Measurements from ENCODE around the gene THOC3.
"Not testable (repeated sequence)": the region's sequence is repeated elsewhere in the genome, so short reads cannot be mapped to it uniquely, and the experiment has no call there.

Gene THOC3

DNA sequence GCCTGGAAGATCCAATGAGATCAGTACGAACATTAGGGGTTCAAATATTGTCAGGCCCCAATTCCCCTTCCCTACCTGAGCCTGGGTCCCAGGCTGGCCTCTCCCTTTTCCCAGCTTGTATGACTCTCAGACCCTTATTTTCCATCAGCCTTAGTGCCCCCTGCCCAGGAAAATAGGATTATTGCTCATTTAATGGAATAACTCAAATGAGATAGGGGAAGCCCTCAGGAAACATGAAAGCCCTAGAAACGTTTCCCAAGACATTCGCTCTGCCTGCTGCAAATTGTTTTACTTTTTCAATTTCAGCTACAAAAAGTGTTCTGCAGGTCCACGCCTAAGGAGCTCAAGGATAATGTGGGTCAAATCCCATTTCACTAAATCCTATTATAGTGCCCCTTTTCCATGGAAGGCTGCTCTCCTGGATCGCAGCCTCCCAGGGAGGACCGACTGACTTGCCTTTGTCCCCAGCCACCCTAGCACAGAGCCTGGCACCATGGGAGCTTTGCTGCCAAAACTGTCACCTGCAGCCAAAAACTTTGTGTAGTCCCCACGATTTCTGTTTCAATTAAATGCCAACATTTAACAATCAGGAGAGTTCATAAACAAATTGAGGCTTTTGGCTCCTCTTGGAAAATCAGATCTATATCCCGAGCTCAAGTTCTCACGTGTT lies 46.9 kb downstream of the THOC3 start:
- H3K27ac ChIP-seq (ENCODE audit: low read length): no peak overlapping the region
- no peak overlapping the region for H3K4me3 ChIP-seq (ENCODE audit: low read length)
- TF ChIP-seq, protein P1, sequence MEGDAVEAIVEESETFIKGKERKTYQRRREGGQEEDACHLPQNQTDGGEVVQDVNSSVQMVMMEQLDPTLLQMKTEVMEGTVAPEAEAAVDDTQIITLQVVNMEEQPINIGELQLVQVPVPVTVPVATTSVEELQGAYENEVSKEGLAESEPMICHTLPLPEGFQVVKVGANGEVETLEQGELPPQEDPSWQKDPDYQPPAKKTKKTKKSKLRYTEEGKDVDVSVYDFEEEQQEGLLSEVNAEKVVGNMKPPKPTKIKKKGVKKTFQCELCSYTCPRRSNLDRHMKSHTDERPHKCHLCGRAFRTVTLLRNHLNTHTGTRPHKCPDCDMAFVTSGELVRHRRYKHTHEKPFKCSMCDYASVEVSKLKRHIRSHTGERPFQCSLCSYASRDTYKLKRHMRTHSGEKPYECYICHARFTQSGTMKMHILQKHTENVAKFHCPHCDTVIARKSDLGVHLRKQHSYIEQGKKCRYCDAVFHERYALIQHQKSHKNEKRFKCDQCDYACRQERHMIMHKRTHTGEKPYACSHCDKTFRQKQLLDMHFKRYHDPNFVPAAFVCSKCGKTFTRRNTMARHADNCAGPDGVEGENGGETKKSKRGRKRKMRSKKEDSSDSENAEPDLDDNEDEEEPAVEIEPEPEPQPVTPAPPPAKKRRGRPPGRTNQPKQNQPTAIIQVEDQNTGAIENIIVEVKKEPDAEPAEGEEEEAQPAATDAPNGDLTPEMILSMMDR (IDR thresholded peaks at IDR 0.05; ENCODE audit: low read depth, low read length): no peak
- TF ChIP-seq EZH2phosphoT487 (IDR thresholded peaks at IDR 0.05; ENCODE audit: low read depth): no peak
- peaks cover 10% of the 10 kb centered on the region for H3K36me3 ChIP-seq (replicated peaks; ENCODE audit: low read depth, low read length)
- H4K20me1 ChIP-seq (ENCODE audit: insufficient read depth, low read length): no peaks in the 10 kb centered on the region
- H3K9ac ChIP-seq (ENCODE audit: low read length): no peak overlapping the region
- H3K4me1 ChIP-seq (ENCODE audit: low read length): peaks cover 6% of the 10 kb centered on the region; the same call in 1 of the 2 replicates
- H3K27me3 ChIP-seq (ENCODE audit: low read depth, low read length): no peaks in the 10 kb centered on the region
- no peak overlapping the region for H2AFZ ChIP-seq (ENCODE audit: low read depth, low read length)
- no peaks in the 10 kb centered on the region for H3K9me3 ChIP-seq (ENCODE audit: insufficient read depth, low read length)
- H3K4me2 ChIP-seq (ENCODE audit: low read length): no peak overlapping the region
- H3K79me2 ChIP-seq (ENCODE audit: low read length): no peaks in the 10 kb centered on the region

DNA sequence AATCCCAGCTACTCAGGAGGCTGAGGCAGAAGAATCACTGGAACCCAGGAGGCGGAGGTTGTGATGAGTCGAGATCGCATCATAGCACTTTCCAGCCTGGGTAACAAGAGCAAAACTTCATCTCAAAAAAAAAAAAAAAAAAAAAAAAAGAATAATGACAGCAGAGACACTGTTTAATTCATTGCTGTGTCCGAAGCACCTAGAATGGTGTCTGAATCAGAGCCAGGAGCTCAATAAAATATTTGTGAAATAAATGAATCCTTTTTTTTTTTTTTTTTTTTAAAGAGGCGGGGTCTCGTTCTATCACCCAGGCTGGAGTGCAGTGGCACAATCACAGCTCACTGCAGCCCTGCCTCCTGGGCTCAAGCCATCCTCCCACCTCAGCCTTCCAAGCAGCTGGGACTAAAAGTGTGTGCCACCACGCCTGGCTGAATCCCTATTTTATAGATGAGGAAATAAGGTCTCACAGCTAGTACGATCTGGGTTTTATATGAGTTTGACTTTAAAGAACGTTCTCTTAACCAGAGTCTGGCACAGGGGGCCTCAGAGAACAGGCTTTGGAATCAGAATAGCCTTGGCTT lies 47.8 kb downstream of the THOC3 start:
- Histone ChIP-seq H3K9me3 (ENCODE audit: insufficient read depth, low read length) (no peaks in the 10 kb centered on the region), H3K27ac (ENCODE audit: low read length) (no peak overlapping the region), H4K20me1 (ENCODE audit: insufficient read depth, low read length) (no peaks in the 10 kb centered on the region), H3K36me3 (replicated peaks; ENCODE audit: low read depth, low read length) (peaks cover 10% of the 10 kb centered on the region), H3K9ac (ENCODE audit: low read length) (no peak overlapping the region), H2AFZ (ENCODE audit: low read depth, low read length) (no peak overlapping the region), H3K4me1 (ENCODE audit: low read length) (peaks cover 7% of the 10 kb centered on the region; the same call in 1 of the 2 replicates), H3K4me2 (ENCODE audit: low read length) (no peak overlapping the region), H3K27me3 (ENCODE audit: low read depth, low read length) (no peaks in the 10 kb centered on the region), H3K4me3 (ENCODE audit: low read length) (no peak overlapping the region), H3K79me2 (ENCODE audit: low read length) (no peaks in the 10 kb centered on the region)
- TF ChIP-seq, protein P1 (IDR thresholded peaks at IDR 0.05; ENCODE audit: low read depth, low read length): no peak
- no peak for TF ChIP-seq EZH2phosphoT487 (IDR thresholded peaks at IDR 0.05; ENCODE audit: low read depth)

DNA sequence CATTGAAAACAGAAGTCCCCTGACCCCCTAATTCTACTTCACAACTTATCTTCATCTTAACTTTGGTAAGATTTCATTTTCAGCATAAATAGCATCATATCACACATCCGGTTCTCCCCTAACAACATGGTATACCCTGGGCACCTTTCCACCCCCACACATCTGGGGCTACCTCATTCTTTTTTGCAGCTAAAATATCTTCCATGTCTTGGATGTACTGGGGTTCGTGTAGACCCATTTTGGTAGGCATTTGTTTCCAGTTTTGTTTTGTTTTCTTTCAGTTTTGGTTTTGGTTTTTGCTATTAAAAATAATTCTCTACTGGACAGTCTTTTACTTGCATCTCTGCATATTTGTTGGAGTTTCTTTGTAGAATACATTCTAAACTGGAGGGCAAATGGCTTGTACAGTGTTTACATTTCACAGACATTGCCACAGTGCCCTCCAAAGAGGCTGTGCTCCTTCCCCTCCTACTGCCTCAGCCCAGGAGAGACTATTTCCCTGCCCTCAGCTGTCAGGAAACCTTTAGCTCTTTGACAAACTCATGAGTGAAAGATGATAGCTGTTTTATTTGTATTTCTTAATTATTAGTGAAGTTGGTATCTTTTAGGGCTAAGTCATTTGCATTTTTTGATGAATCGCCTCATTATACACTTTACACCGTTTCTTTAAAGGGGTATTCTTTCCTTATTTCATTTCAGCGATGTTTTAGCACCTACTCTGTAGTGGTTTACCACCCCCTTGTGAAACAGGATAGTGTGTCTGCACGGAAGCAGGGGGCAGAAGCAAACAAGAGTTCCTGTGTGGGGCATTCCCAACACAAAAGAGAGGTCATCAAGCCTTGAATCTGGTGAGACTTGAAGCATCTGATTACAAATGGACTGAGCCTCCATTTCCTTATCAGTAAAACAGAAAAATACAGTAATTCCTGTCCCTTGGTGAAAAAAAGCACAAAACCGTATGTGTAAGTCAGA lies 52.8 kb downstream of the THOC3 start:
- H3K79me2 ChIP-seq (ENCODE audit: low read length); H3K4me3 ChIP-seq (ENCODE audit: low read length); H2AFZ ChIP-seq (ENCODE audit: low read depth, low read length); H3K27ac ChIP-seq (ENCODE audit: low read length); H4K20me1 ChIP-seq (ENCODE audit: insufficient read depth, low read length); H3K36me3 ChIP-seq (replicated peaks; ENCODE audit: low read depth, low read length); H3K9me3 ChIP-seq (ENCODE audit: insufficient read depth, low read length); H3K27me3 ChIP-seq (ENCODE audit: low read depth, low read length); H3K4me1 ChIP-seq (ENCODE audit: low read length); H3K9ac ChIP-seq (ENCODE audit: low read length): not testable (repeated sequence)
- peak overlapping the region; percentile 18; the same call in 1 of the 2 replicates for H3K4me2 ChIP-seq (ENCODE audit: low read length)

DNA sequence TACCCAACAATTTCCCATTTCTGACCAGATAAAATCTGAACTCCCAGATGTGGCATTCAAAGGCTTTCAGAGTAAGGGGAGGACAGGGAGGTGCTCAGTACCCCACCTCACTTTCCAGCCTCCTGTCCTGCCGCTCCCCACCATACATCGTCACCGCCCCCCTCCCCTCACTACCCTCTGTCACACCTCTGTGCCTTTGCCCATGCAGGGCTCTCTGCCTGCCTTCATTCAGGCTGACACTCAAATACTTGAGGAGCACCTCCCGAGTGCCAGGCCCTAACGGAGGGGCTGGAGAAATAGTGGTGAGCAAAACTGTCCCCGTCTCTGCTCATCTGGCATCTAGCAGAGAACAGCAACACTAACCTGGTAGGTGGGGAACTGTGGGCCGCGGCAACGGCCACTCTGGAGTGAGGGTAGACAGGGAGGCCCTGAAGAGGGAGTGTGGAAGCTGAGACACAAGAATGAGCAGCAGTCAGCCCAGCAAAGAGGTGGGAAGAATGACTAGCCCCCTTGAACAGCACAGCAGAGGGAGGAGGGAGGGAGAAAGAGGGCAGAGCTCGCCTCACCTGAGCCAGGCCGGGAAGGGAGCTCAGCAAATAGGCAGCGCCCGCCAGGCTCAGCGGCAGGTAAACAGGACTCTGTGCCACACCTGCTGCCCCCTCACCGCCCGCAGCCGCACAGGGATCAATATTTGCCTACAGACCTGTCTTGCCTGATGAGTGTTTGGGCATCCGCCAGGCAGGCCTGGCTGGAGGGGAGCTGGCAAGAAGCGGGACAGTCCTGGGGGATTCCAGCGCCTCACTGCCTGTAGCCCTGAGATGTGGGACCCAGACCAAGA lies 54.1 kb downstream of the THOC3 start:
- not testable (repeated sequence) for H3K4me1 ChIP-seq (ENCODE audit: low read length); H3K27ac ChIP-seq (ENCODE audit: low read length); H2AFZ ChIP-seq (ENCODE audit: low read depth, low read length); H3K4me2 ChIP-seq (ENCODE audit: low read length); H3K4me3 ChIP-seq (ENCODE audit: low read length); H3K27me3 ChIP-seq (ENCODE audit: low read depth, low read length); H3K79me2 ChIP-seq (ENCODE audit: low read length); H4K20me1 ChIP-seq (ENCODE audit: insufficient read depth, low read length); H3K9ac ChIP-seq (ENCODE audit: low read length); H3K36me3 ChIP-seq (replicated peaks; ENCODE audit: low read depth, low read length); H3K9me3 ChIP-seq (ENCODE audit: insufficient read depth, low read length)

DNA sequence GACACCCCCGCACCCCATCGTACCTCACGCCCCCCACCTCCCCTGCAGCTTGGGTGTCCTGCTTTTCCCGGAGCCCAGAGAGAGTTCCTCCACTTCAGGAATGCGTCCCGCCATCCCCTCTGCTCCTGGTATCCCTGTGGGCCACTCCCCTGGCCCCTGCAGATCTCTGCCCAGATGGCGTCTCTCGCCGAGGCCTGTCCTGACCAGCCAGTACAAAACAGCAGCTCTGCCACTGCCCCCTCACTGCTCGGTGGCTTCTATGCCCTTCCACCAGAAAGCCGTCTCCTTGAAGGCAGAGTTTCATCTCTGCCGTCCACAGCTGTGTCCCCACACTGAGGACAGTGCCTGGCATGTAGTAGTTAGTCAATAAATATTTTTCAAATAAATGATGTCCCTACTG lies 58.0 kb downstream of the THOC3 start:
- not testable (repeated sequence) for H3K79me2 ChIP-seq (ENCODE audit: low read length); H3K4me1 ChIP-seq (ENCODE audit: low read length); H3K27ac ChIP-seq (ENCODE audit: low read length); H4K20me1 ChIP-seq (ENCODE audit: insufficient read depth, low read length); H3K36me3 ChIP-seq (replicated peaks; ENCODE audit: low read depth, low read length); H3K9ac ChIP-seq (ENCODE audit: low read length); H3K4me2 ChIP-seq (ENCODE audit: low read length); H2AFZ ChIP-seq (ENCODE audit: low read depth, low read length); H3K27me3 ChIP-seq (ENCODE audit: low read depth, low read length); H3K9me3 ChIP-seq (ENCODE audit: insufficient read depth, low read length); H3K4me3 ChIP-seq (ENCODE audit: low read length)
